ENCODE results near the gene ZBED2.

- no peak for TF ChIP-seq POLR2AphosphoS5 (IDR thresholded peaks at IDR 0.05; ENCODE audit: low read depth, low read length)
- no peak for TF ChIP-seq POLR2A (IDR thresholded peaks at IDR 0.05; ENCODE audit: low read depth, low read length)
- no peak for TF ChIP-seq TAF1 (IDR thresholded peaks at IDR 0.05; ENCODE audit: low read depth, low read length)
- TF ChIP-seq SPI1 (IDR thresholded peaks at IDR 0.05; ENCODE audit: low read depth, low read length) = no peak
Measured at GRCh38 chr3:111577798-111578685, 17.1 kb downstream of the ZBED2 start.

Measured in GM12891 (cell line).